UCSD-AML1 (cell line): ENCODE measurements around the gene SETBP1.

Experiments
- DNase-seq: peaks from one replicate; lab custom pipeline; 2025; ENCODE audit not compliant: unreplicated experiment; lab: John Stamatoyannopoulos, UW

SETBP1 gene

GRCh38 chr18:44680273-44681075 lies at the start of gene SETBP1:
SETBP1 (plus strand) TSS chr18:44680888; CDS start chr18:44701347, 20,459 bp downstream.
- DNase-seq, result peak; percentile 62

- no peak for DNase-seq
Measured at GRCh38 chr18:44632469-44633145, 48.1 kb upstream of the SETBP1 start.

- DNase-seq, result no peak
Measured at GRCh38 chr18:44635546-44635945, 45.1 kb upstream of the SETBP1 start.

- DNase-seq, result no peak
Measured at GRCh38 chr18:44636241-44636640, 44.4 kb upstream of the SETBP1 start.

- no peak for DNase-seq
Measured at GRCh38 chr18:44637210-44638033, 43.3 kb upstream of the SETBP1 start.

- DNase-seq, result no peak
Measured at GRCh38 chr18:44638034-44638540, 42.6 kb upstream of the SETBP1 start.

- no peak for DNase-seq
Measured at GRCh38 chr18:44638811-44639210, 41.9 kb upstream of the SETBP1 start.

GRCh38 chr18:44643004-44643403 lies 37.7 kb upstream of the SETBP1 start:
- DNase-seq, result no peak

- no peak for DNase-seq
Measured at GRCh38 chr18:44651478-44651877, 29.2 kb upstream of the SETBP1 start.

GRCh38 chr18:44651918-44652572 lies 28.6 kb upstream of the SETBP1 start:
- no peak for DNase-seq

- no peak for DNase-seq
Measured at GRCh38 chr18:44652722-44653121, 28.0 kb upstream of the SETBP1 start.

GRCh38 chr18:44654573-44654972 lies 26.1 kb upstream of the SETBP1 start:
- DNase-seq, result no peak

GRCh38 chr18:44655435-44655834 lies 25.3 kb upstream of the SETBP1 start:
- DNase-seq, result no peak

- DNase-seq, result no peak
Measured at GRCh38 chr18:44659771-44660170, 20.9 kb upstream of the SETBP1 start.

GRCh38 chr18:44668270-44668975 lies 12.3 kb upstream of the SETBP1 start:
- DNase-seq, result no peak

- no peak for DNase-seq
Measured at GRCh38 chr18:44671914-44672313, 8.8 kb upstream of the SETBP1 start.

- DNase-seq, result no peak
Measured at GRCh38 chr18:44672506-44672905, 8.2 kb upstream of the SETBP1 start.

GRCh38 chr18:44673256-44673880 lies 7.3 kb upstream of the SETBP1 start:
- DNase-seq, result no peak

GRCh38 chr18:44677933-44678332 lies 2.8 kb upstream of the SETBP1 start:
- DNase-seq, result no peak

GRCh38 chr18:44678725-44679055 lies 2.0 kb upstream of the SETBP1 start:
- DNase-seq, result no peak
